ENCODE data around the gene RBM19.

The RBM19 gene

GRCh38 chr12:113950873-113951272 lies 15.3 kb downstream of the RBM19 start:
- no peak for DNase-seq

- DNase-seq: no peak
These were observed 16.5 kb downstream of the RBM19 start for GRCh38 chr12:113949321-113950305.

- DNase-seq: no peak
These were observed 17.8 kb downstream of the RBM19 start for GRCh38 chr12:113948151-113948914.

- DNase-seq: no peak
These were observed 19.9 kb downstream of the RBM19 start for GRCh38 chr12:113946175-113946574.

- no peak for DNase-seq
These were observed 20.7 kb downstream of the RBM19 start for GRCh38 chr12:113945174-113946173.

- no peak for DNase-seq
These were observed 23.9 kb downstream of the RBM19 start for GRCh38 chr12:113942209-113942608.

- DNase-seq: no peak
These were observed 25.0 kb downstream of the RBM19 start for GRCh38 chr12:113941208-113941486.

GRCh38 chr12:113940357-113941207 lies 25.5 kb downstream of the RBM19 start:
- no peak for DNase-seq

- no peak for DNase-seq
These were observed 26.3 kb downstream of the RBM19 start for GRCh38 chr12:113939867-113940266.

- no peak for DNase-seq
These were observed 27.7 kb downstream of the RBM19 start for GRCh38 chr12:113938471-113938870.

- no peak for DNase-seq
These were observed 29.7 kb downstream of the RBM19 start for GRCh38 chr12:113936460-113936859.

GRCh38 chr12:113935459-113935858 lies 30.7 kb downstream of the RBM19 start:
- no peak for DNase-seq

- no peak for DNase-seq
These were observed 31.2 kb downstream of the RBM19 start for GRCh38 chr12:113934946-113935345.

GRCh38 chr12:113934060-113934814 lies 31.9 kb downstream of the RBM19 start:
- no peak for DNase-seq

- DNase-seq: no peak
These were observed 32.8 kb downstream of the RBM19 start for GRCh38 chr12:113933201-113933786.

- DNase-seq: no peak
These were observed 33.5 kb downstream of the RBM19 start for GRCh38 chr12:113932381-113933196.

GRCh38 chr12:113931517-113931916 lies 34.6 kb downstream of the RBM19 start:
- no peak for DNase-seq

GRCh38 chr12:113930249-113930648 lies 35.9 kb downstream of the RBM19 start:
- no peak for DNase-seq

GRCh38 chr12:113929312-113929989 lies 36.7 kb downstream of the RBM19 start:
- no peak for DNase-seq
